Trophoblast cell (in vitro differentiated cells and primary cell): ENCODE measurements around the gene GNA12.

Experiments used
- DNase-seq, 2 donors: peaks; one replicate each; pipeline ENCODE4 v3.0.0-alpha.2; 2016
- H2AFZ ChIP-seq: 2 replicates; pipeline ENCODE4 v1.6.1; 2013; ENCODE audit warnings: low read length, moderate library complexity, mild to moderate bottlenecking; ENCODE audit not compliant: insufficient read depth, poor library complexity
- H2AK5ac ChIP-seq: 2 replicates; pipeline ENCODE4 v1.6.1; 2013; ENCODE audit warnings: mild to moderate bottlenecking, low read length
- H2BK120ac ChIP-seq: 2 replicates; pipeline ENCODE4 v1.6.1; 2013; ENCODE audit warnings: low read length, mild to moderate bottlenecking, moderate library complexity; ENCODE audit not compliant: insufficient read depth, poor library complexity
- H2BK12ac ChIP-seq: 2 replicates; pipeline ENCODE4 v1.6.1; 2013; ENCODE audit warnings: mild to moderate bottlenecking, low read length, moderate library complexity
- H2BK5ac ChIP-seq: 2 replicates; pipeline ENCODE4 v1.6.1; 2013; ENCODE audit warnings: low read length, low read depth, moderate library complexity, mild to moderate bottlenecking; ENCODE audit not compliant: poor library complexity
- H3K14ac ChIP-seq: 2 replicates; pipeline ENCODE4 v1.6.1; 2013; ENCODE audit warnings: mild to moderate bottlenecking, low read length
- H3K18ac ChIP-seq: 2 replicates; pipeline ENCODE4 v1.6.1; 2013; ENCODE audit warnings: mild to moderate bottlenecking, low read length
- H3K23ac ChIP-seq: 2 replicates; pipeline ENCODE4 v1.6.1; 2013; ENCODE audit warnings: low read length
- H3K27ac ChIP-seq: 2 replicates; pipeline ENCODE4 v1.5.1; 2013; ENCODE audit warnings: low read depth, mild to moderate bottlenecking, inconsistent platforms, low read length, moderate library complexity
- H3K27me3 ChIP-seq: 2 replicates; pipeline ENCODE4 v1.6.1; 2013; ENCODE audit warnings: inconsistent platforms, mild to moderate bottlenecking, low read length, moderate library complexity; ENCODE audit not compliant: insufficient read depth
- H3K36me3 ChIP-seq, 2 experiments: 1 replicate in 1 of 2; 2 replicates in 1 of 2; pipeline ENCODE4 v1.6.1; 2013; ENCODE audit warnings: low read length in 2 of 2, mild to moderate bottlenecking in 2 of 2, moderate library complexity in 1 of 2; ENCODE audit not compliant: insufficient read depth in 2 of 2, control insufficient read depth in 1 of 2
- H3K4ac ChIP-seq: 2 replicates; pipeline ENCODE4 v1.6.1; 2013; ENCODE audit warnings: low read depth, mild to moderate bottlenecking, low read length, moderate library complexity
- H3K4me1 ChIP-seq, 2 experiments: 1 replicate in 1 of 2; 2 replicates in 1 of 2; pipeline ENCODE4 v1.6.1; 2013; ENCODE audit warnings: low read length in 2 of 2, mild to moderate bottlenecking in 2 of 2, moderate library complexity in 1 of 2; ENCODE audit not compliant: insufficient read depth in 2 of 2, control insufficient read depth in 1 of 2
- H3K4me2 ChIP-seq: 2 replicates; pipeline ENCODE4 v1.6.1; 2013; ENCODE audit warnings: inconsistent platforms, mild to moderate bottlenecking, low read length, moderate library complexity
- H3K4me3 ChIP-seq: 2 replicates; pipeline ENCODE4 v1.5.1; 2013; ENCODE audit warnings: mild to moderate bottlenecking, low read depth, low read length, inconsistent platforms
- H3K79me1 ChIP-seq: one replicate; pipeline ENCODE4 v1.6.1; 2013; ENCODE audit warnings: low read length
- H3K79me2 ChIP-seq: 2 replicates; pipeline ENCODE4 v1.6.1; 2013; ENCODE audit warnings: low read length, mild to moderate bottlenecking; ENCODE audit not compliant: control insufficient read depth, insufficient read depth, poor library complexity
- H3K9ac ChIP-seq: 2 replicates; pipeline ENCODE4 v1.6.1; 2013; ENCODE audit warnings: mild to moderate bottlenecking, low read length
- H3K9me3 ChIP-seq: 2 replicates; pipeline ENCODE4 v1.6.1; 2013; ENCODE audit warnings: low read depth, mild to moderate bottlenecking, control low read depth, inconsistent platforms, low read length; ENCODE audit not compliant: insufficient read depth
- H4K12ac ChIP-seq: 2 replicates; pipeline ENCODE4 v1.6.1; 2013; ENCODE audit warnings: low read depth, mild to moderate bottlenecking, low read length, moderate library complexity
- H4K8ac ChIP-seq: 2 replicates; pipeline ENCODE4 v1.6.1; 2013; ENCODE audit warnings: low read depth, mild to moderate bottlenecking, low read length, moderate library complexity
- H4K91ac ChIP-seq: one replicate; pipeline ENCODE4 v1.6.1; 2013; ENCODE audit warnings: low read depth, mild to moderate bottlenecking, low read length, moderate library complexity
- whole genome bisulfite sequencing: extraction: QIAGEN DNeasy Blood & Tissue Kit; methylation state at CpG from one replicate; pipeline ENCODE4 v1.1.7; 2013; ENCODE audit warnings: missing lambda C conversion rate; ENCODE audit not compliant: insufficient read length, insufficient coverage; ENCODE audit errors: extremely low coverage; 5-methylcytosine and 5-hydroxymethylcytosine counted together

The GNA12 gene

DNA sequence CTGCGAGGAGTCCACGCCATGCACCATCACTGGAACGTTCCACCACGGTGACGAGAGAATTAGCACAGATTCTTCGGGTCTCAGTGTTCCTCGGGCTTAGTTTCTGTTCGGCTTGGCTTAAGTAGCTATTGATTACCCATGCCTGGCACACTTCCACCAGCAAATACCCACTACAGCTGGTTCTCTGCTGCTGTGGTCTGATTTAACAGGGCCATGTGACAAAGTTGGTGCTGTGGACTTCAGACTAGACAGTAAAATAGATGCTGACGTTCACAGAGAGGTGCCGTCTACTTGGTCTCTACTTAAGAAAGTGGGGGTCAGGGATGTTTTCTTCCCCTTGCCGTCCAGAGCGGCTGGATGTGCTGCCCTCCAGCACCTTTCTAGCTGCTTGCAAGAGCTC, 11.6 kb downstream of the GNA12 start:
- H3K4me3 ChIP-seq = no peak overlapping the region
- H3K4me2 ChIP-seq = no peak overlapping the region
- no peak overlapping the region for H3K23ac ChIP-seq
- H2BK12ac ChIP-seq = no peak overlapping the region
- peaks cover 34% of the 10 kb centered on the region for H3K79me2 ChIP-seq
- H3K9me3 ChIP-seq = no peaks in the 10 kb centered on the region
- peak overlapping the region; percentile 9 for H4K91ac ChIP-seq
- H3K79me1 ChIP-seq = peaks cover 39% of the 10 kb centered on the region
- peak overlapping the region; percentile 15 for H4K8ac ChIP-seq
- H3K4ac ChIP-seq = peak overlapping the region; percentile 1
- H2BK5ac ChIP-seq = peak overlapping the region; percentile 0
- H3K27ac ChIP-seq = peak overlapping the region; percentile 32
- H2AK5ac ChIP-seq = no peak overlapping the region
- H3K9ac ChIP-seq = no peak overlapping the region
- H3K27me3 ChIP-seq = no peaks in the 10 kb centered on the region
- H2BK120ac ChIP-seq = peak overlapping the region; percentile 1
- no peak overlapping the region for H4K12ac ChIP-seq
- peaks cover 22 to 28% of the 10 kb centered on the region in 2 experiments for H3K4me1 ChIP-seq
- peak overlapping the region; percentile 16 for H3K14ac ChIP-seq
- peaks cover 7 to 20% of the 10 kb centered on the region in 2 experiments for H3K36me3 ChIP-seq
- DNase-seq = no peak
- WGBS = no CpG with 5 or more reads among the region's 12 CpGs
- H3K18ac ChIP-seq = peak overlapping the region; percentile 1
- H2AFZ ChIP-seq = no peak overlapping the region

DNA sequence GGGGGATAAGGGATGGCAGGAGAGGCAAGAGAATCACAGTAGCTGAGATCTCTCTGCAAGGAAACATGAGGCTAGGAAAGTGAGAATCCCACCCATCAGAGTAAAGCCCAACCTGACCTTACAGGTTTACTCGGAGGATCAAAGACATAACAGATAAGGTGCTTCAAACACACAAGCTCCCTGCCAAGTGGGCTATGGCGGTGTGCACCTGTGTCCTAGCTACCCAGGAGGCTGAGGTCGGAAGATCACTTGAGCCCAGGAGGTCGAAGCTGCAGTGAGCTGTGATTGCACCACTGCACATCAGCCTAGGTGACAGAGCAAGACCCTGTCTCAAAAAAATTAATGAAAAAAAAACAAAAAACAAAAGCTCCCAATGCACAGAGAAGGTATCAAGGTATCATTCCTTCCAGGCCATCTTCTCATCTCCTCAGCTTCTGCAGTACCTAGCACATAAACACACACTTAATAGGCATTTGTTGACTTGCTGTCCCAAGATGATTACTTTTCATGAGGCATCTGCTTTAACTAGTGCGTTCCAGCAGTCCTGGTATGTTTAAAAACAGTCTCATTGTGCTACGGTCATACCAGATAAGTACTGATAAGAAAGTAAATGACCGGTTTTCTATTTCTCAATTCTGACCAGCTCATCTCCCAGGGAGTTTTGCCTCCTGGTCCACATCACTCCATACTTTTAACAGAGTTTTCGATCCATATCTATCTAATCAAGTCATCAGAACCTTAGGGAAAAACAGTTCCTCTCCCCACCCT, 13.3 kb downstream of the GNA12 start:
- Histone ChIP-seq H3K27me3 (no peaks in the 10 kb centered on the region), H3K4me1 (peaks cover 23 to 31% of the 10 kb centered on the region in 2 experiments), H2AK5ac (peak overlapping the region; percentile 36), H3K79me1 (peaks cover 44% of the 10 kb centered on the region), H3K4ac (peak overlapping the region; percentile 9), H3K79me2 (peaks cover 31% of the 10 kb centered on the region), H3K4me2 (no peak overlapping the region), H3K9ac (no peak overlapping the region), H3K9me3 (no peaks in the 10 kb centered on the region), H2BK12ac (peak overlapping the region; percentile 14), H2AFZ (peak overlapping the region; percentile 19), H3K4me3 (no peak overlapping the region), H2BK120ac (peak overlapping the region; percentile 49), H3K14ac (peak overlapping the region; percentile 41), H4K91ac (peak overlapping the region; percentile 75), H3K27ac (peak overlapping the region; percentile 83), H3K18ac (peak overlapping the region; percentile 70), H2BK5ac (peak overlapping the region; percentile 70), H3K36me3 (peaks cover 9 to 11% of the 10 kb centered on the region in 2 experiments), H3K23ac (no peak overlapping the region), H4K12ac (no peak overlapping the region), H4K8ac (peak overlapping the region; percentile 63)
- no CpG with 5 or more reads among the region's 8 CpGs for WGBS
- DNase-seq = peak; percentile 82 to 95

DNA sequence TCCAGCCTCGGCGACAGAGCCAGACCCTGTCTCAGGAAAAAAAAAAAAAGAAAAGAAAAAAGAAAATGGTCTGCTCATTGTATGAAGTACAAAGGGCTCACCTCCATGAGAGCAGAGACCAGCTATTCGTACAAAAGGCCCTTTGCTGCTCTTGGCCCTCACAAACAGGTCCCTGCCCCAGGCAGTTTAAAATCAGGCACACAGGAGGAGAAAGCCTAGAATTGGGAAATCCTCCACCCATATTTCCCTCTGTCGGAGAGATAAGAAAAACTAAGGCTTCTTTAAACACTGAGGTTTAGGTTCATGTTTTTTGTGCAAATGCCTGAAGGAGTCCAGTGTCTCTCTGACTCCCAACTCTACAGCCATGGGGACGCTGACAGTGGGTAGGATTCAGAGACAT, 15.1 kb downstream of the GNA12 start:
- H3K23ac ChIP-seq = no peak overlapping the region

DNA sequence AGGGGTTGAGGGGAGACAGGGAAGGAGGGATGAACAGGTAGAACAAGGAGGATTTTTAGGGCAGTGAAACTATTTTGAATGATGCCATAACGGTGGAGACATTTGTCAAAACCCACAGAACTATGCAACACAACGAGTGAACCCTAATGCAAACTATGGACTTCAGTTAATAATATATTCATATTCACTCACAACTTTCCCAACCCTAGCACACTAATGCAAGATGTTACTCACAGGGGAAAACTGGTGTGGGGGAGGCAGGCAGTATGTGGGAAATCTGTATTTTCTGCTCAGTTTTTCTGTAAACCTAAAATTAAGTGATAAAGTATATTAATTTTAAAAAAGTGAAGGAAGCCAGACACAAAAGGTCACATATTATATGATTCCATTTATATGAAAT, 17.3 kb downstream of the GNA12 start:
- Histone ChIP-seq H3K27me3 (no peaks in the 10 kb centered on the region), H4K91ac (no peak overlapping the region), H4K12ac (no peak overlapping the region), H2AFZ (no peak overlapping the region), H4K8ac (no peak overlapping the region), H2BK12ac (no peak overlapping the region), H3K36me3 (peaks cover 0 to 6% of the 10 kb centered on the region in 2 experiments), H2AK5ac (no peak overlapping the region), H3K4me3 (no peak overlapping the region), H3K4me2 (no peak overlapping the region), H3K9ac (no peak overlapping the region), H3K79me1 (peaks cover 48% of the 10 kb centered on the region), H3K9me3 (no peaks in the 10 kb centered on the region), H3K23ac (no peak overlapping the region), H2BK5ac (peak overlapping the region; percentile 63), H3K18ac (no peak overlapping the region), H3K14ac (no peak overlapping the region), H3K79me2 (peaks cover 44% of the 10 kb centered on the region), H3K4me1 (peaks cover 41 to 54% of the 10 kb centered on the region in 2 experiments), H2BK120ac (no peak overlapping the region), H3K27ac (no peak overlapping the region), H3K4ac (peak overlapping the region; percentile 66)
- DNase-seq = no peak
- WGBS = no CpG with 5 or more reads among the region's 2 CpGs

More for the DNA sequence above, 15.1 kb downstream of the GNA12 start:
- Histone ChIP-seq H3K27me3 (no peaks in the 10 kb centered on the region), H3K36me3 (peaks cover 0 to 6% of the 10 kb centered on the region in 2 experiments), H3K79me1 (peaks cover 52% of the 10 kb centered on the region), H2BK120ac (no peak overlapping the region), H3K4me1 (peaks cover 38 to 45% of the 10 kb centered on the region in 2 experiments), H4K91ac (peak overlapping the region; percentile 25), H2AK5ac (no peak overlapping the region), H3K9me3 (no peaks in the 10 kb centered on the region), H3K4me3 (no peak overlapping the region), H3K14ac (no peak overlapping the region), H2AFZ (no peak overlapping the region), H2BK12ac (no peak overlapping the region), H4K12ac (no peak overlapping the region), H3K79me2 (peaks cover 45% of the 10 kb centered on the region), H3K4ac (peak overlapping the region; percentile 66), H3K18ac (no peak overlapping the region), H4K8ac (no peak overlapping the region), H3K27ac (peak overlapping the region; percentile 83), H3K9ac (no peak overlapping the region), H2BK5ac (no peak overlapping the region), H3K4me2 (no peak overlapping the region)
- whole genome bisulfite sequencing = no CpG with 5 or more reads among the region's 5 CpGs
- DNase-seq = peak; percentile 69 to 91
